Upper lobe of right lung (tissue), 1 donor: ENCODE data around the gene TEX10. TPM values are rescaled to one million over a fixed set of nuclear protein-coding genes. Genes with fewer than 3 reads are reported as not detected.

ENCODE experiments used
- ATAC-seq: fragments of 200-7000 bp; cut with Tn5 transposase; one replicate; pipeline ENCODE4 v1.9.1; 2020; ENCODE audit warnings: mild to moderate bottlenecking, moderate library complexity
- DNase-seq: peaks from one replicate; pipeline ENCODE4 v3.0.0-alpha.2; 2020
- H3K27ac ChIP-seq: fragments of 200-600 bp; one replicate; pipeline ENCODE4 v1.8.0; 2022
- H3K27me3 ChIP-seq: fragments of 200-600 bp; one replicate; pipeline ENCODE4 v1.8.0; 2022; ENCODE audit warnings: mild to moderate bottlenecking
- H3K36me3 ChIP-seq: fragments of 200-600 bp; one replicate; pipeline ENCODE4 v1.8.0; 2022
- H3K4me1 ChIP-seq: fragments of 200-600 bp; one replicate; pipeline ENCODE4 v1.8.0; 2022
- H3K4me3 ChIP-seq: fragments of 200-600 bp; one replicate; pipeline ENCODE4 v1.8.0; 2022; ENCODE audit warnings: mild to moderate bottlenecking
- H3K9me3 ChIP-seq: fragments of 200-600 bp; one replicate; pipeline ENCODE4 v1.8.0; 2022
- CTCF ChIP-seq: fragments of 200-600 bp; IDR thresholded peaks from one replicate; pipeline ENCODE4 v1.8.0; 2022; ENCODE audit warnings: antibody characterized with exemption
- intact Hi-C: fragments of 100-400 bp; cut with DNase I; formaldehyde crosslinking; loops from one replicate; pipeline ENCODE4 v1.11.0; 2022
- total RNA-seq: library from RNA; stranded (reverse); fragmentation: NEBNext Ultra II Directional; extraction: Animal tissue kit (Norgen Biotek cat#: 25700); gene quantifications from one replicate; pipeline ENCODE4 v1.2.1, GENCODE V29; 2021
- donor health status: DM: no; HTN: yes; CAD: no; lungs with severe emphysema.

TEX10 gene
- total RNA-seq, 1 donor from 2014 or later: 13.0 TPM

GRCh38 chr9:100322954-100323536, 29.7 kb downstream of the TEX10 start:
- peaks cover 59% of the 10 kb centered on the region for H3K36me3 ChIP-seq
- ATAC-seq: no peak
- H3K27me3 ChIP-seq: no peaks in the 10 kb centered on the region
- H3K27ac ChIP-seq: no peak overlapping the region
- H3K9me3 ChIP-seq: no peaks in the 10 kb centered on the region
- TF ChIP-seq CTCF: peak; percentile 67
- DNase-seq: no peak
- intact Hi-C loops: no loop called here
- no peak overlapping the region for H3K4me3 ChIP-seq
- H3K4me1 ChIP-seq: no peaks in the 10 kb centered on the region

- H3K4me3 ChIP-seq: no peak overlapping the region
- intact Hi-C loops: no loop called here
- no peaks in the 10 kb centered on the region for H3K9me3 ChIP-seq
- H3K36me3 ChIP-seq: peaks cover 38% of the 10 kb centered on the region
- no peaks in the 10 kb centered on the region for H3K4me1 ChIP-seq
- H3K27me3 ChIP-seq: no peaks in the 10 kb centered on the region
- no peak overlapping the region for H3K27ac ChIP-seq
- no peak for TF ChIP-seq CTCF
- no peak for ATAC-seq
- no peak for DNase-seq
Measured at GRCh38 chr9:100317706-100318105, 35.0 kb downstream of the TEX10 start.

- ATAC-seq (no peak), DNase-seq (no peak)
- Histone ChIP-seq H3K4me1 (no peaks in the 10 kb centered on the region), H3K4me3 (no peak overlapping the region), H3K27me3 (no peaks in the 10 kb centered on the region), H3K36me3 (peaks cover 33% of the 10 kb centered on the region), H3K9me3 (no peaks in the 10 kb centered on the region), H3K27ac (no peak overlapping the region)
- intact Hi-C loops: no loop called here
- no peak for TF ChIP-seq CTCF
Measured at GRCh38 chr9:100315561-100315960, 37.2 kb downstream of the TEX10 start.

- intact Hi-C loops: no loop called here
Measured at GRCh38 chr9:100309992-100310391, 42.8 kb downstream of the TEX10 start.

GRCh38 chr9:100308965-100309564, 43.7 kb downstream of the TEX10 start:
- ATAC-seq (no peak), DNase-seq (no peak)
- Histone ChIP-seq H3K9me3 (no peaks in the 10 kb centered on the region), H3K27ac (no peak overlapping the region), H3K36me3 (peaks cover 31% of the 10 kb centered on the region), H3K4me3 (no peak overlapping the region), H3K27me3 (no peaks in the 10 kb centered on the region), H3K4me1 (no peaks in the 10 kb centered on the region)
- intact Hi-C loops: no loop called here
- TF ChIP-seq CTCF: no peak

More at GRCh38 chr9:100309992-100310391, 42.8 kb downstream of the TEX10 start:
- no peak for TF ChIP-seq CTCF
- Histone ChIP-seq H3K9me3 (no peaks in the 10 kb centered on the region), H3K36me3 (peaks cover 27% of the 10 kb centered on the region), H3K4me1 (no peaks in the 10 kb centered on the region), H3K27ac (no peak overlapping the region), H3K27me3 (no peaks in the 10 kb centered on the region), H3K4me3 (no peak overlapping the region)
- ATAC-seq (no peak), DNase-seq (no peak)

- no peak for TF ChIP-seq CTCF
- no peak overlapping the region for H3K4me3 ChIP-seq
- no peaks in the 10 kb centered on the region for H3K27me3 ChIP-seq
- DNase-seq (no peak), ATAC-seq (no peak)
- H3K36me3 ChIP-seq: peaks cover 46% of the 10 kb centered on the region
- H3K4me1 ChIP-seq: no peaks in the 10 kb centered on the region
- no peak overlapping the region for H3K27ac ChIP-seq
- H3K9me3 ChIP-seq: no peaks in the 10 kb centered on the region
- intact Hi-C loops: no loop called here
Measured at GRCh38 chr9:100307080-100307479, 45.7 kb downstream of the TEX10 start.
